GM19395 (cell line): ENCODE data around the gene SLC12A8.

Experiments used
- ATAC-seq: cut with Tn5 transposase; IDR thresholded peaks from one replicate; pipeline ENCODE4 v1.9.1; 2021; ENCODE audit warnings: mild to moderate bottlenecking, moderate library complexity; ENCODE audit not compliant: unreplicated experiment

Gene SLC12A8

DNA sequence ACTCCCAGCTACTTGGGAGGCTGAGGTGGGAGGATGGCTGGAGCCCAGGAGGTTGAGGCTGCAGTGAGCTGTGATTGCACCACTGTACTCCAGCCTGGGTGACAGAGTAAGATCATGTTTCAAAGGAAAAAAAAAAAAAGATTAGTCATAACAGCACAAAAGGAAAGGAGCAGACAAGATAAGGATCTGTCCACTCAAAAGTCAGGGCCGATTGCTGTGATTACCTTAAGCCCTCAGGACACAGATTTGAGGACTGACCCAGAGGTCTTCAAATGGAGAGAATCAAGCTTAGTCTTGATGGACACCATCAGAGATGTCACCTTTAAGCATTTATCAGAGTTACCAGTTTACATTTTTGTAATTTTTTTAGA lies 132.9 kb downstream of the SLC12A8 start:
- ATAC-seq, result no peak

DNA sequence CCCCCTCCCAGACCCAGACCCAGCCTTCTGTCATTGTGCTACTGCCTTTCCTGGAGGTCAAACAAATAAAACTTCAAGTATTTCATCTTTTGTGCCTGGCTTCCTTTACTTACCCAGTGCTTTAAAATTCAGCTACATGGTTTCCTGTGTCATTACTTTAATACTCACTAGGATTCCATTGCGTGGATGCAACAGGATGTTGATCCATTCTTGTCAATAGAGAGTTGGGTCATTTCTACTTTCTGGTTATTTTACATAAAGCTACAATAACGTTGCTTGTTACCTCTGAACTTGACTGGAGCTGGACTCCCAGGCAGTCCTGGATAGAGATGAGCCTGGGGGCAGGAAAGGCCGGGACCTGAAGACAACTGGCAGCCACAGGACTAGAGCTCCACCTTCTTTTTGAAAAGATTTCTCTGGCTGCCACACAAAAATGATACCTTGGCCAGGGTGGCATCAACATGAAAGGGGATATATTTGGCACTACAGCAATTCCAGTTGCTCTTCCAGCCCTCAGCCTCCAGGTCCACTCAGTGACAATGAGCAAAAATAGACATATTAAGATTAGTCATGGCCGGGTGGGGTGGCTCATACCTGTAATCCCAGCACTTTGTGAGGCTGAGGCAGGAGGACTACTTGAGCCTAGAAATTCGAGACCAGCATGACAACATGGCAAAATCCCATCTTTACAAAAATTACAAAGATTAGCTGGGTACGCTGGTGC lies 133.4 kb downstream of the SLC12A8 start:
- ATAC-seq, result no peak

DNA sequence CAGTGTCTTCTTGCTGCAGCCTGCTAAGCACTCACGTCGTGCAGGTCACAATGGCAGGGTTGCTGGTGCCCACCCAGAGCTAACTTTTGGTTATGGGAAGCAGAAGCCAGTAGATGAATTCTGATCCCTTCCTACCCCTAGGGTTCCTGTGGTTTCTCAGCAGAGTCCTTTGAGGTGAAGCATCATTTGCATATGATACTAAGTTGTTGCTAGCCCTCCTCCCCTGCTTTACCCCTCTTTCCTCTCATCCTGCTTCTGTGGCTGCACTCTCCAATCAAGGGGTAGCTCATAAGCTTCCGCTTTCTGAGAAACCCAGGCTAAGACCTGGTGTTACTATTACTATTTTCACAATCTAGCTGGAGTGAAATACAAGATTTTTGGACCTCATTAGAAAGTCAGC lies 134.7 kb downstream of the SLC12A8 start:
- ATAC-seq, result no peak

DNA sequence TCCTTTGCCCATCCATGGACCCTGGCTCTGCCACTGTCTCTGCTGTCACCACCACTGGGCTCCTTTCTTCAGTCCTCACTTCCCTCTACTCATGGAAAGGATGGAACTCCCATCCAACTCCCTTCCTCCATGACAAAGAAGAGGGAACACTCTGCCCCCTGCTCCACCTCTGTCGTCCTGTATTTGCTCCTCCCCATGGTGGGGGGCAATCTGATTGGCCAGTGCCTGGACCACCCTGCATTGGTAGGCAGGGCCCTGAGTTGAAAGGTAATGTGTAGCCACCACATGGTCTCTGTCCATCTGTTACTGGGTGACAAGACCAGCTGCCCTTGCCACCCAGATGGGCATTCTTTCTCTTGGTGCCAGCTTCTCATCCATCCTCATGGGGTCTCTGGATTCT lies 136.1 kb downstream of the SLC12A8 start:
- ATAC-seq, result no peak

DNA sequence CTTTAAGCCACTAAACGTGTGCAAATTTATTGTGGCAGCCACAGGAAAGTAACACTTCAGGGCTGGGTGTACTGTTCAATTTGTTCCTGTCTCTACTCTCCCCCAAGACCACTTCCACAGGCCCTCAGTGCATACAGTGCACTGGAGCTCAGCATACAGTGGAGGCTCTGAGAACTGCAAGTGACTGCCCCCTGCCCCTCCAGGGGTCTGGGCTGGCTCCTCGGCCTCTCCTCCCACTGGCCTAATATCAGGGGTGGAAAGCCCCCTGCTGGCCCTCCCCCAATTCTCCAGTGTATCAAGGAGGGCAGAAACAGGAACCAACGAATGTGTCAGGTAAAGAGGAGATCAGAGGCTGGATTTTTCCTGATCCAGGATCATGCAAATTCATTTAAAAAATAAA lies 136.8 kb downstream of the SLC12A8 start:
- ATAC-seq, result no peak

DNA sequence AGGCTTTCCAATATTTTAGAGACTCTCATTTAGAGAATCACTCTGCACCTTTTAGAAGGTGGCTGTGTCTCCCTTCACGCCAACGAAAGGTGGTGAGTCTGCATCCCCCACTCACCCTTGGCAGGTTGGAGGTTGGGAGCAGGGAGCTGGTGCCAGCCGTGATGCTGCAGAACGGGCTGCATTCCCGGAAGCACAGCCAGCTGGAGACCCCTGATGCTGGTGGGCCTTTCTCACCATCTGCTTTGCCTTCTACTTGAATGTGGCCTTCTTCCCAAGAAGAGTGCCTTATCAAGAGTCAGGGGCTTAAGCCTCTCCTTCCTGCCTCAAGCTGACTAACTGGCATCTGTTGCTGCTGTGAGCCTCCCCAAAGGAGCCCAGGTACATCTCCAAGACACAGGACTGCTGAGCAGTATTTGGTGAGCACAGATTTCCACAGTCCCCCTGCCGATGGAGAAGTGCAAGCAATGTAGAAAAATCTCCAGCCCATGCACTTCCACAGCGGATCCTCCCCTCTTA lies 139.1 kb downstream of the SLC12A8 start:
- no peak for ATAC-seq

DNA sequence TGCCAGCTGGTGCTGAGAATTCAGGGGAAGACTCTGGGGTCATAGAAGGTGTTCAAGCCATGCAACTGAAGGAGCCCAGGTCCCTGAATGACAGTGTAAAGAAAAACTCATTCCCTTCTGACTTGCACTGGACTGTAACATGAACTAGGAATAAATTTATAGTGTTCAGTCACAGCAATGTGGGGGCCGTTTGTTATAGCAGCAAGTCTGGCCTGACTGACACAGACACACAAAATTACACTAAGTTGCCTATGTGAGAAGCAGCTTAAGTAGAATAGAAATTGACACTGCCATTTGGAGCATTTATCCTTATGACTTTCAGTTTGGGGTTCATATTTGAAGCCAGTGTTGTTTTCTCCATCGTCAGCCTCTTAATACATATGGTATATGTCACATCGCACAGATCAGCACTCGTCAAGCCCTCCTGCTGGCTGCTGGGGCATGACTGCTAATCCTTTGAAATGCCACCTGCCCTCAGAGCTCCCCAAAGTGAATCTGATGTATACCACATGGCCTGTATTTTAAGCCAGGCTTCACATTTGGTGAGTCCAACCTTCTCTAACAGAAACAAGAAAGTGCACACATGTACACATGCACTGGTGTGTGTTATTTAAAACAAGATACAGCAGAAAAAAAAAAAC lies 139.7 kb downstream of the SLC12A8 start:
- ATAC-seq, result no peak

DNA sequence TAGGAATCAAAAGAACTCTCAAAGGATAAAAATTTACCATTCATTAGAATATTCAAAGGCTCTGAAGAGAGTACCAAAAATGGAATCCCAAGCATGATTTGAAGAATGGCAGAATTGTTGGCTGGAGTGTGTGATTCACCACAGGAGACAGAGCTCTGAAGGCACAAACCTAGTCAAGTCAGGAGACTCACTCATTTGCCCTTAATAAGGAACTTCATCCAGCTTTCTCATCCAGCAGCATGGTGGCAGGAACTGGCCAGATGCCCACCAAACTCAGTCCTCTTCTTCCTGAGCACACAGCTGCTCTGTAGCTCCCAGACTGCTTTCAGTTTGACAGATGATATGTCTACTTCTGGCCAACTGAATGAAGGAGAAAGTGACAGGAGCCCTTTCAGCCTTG lies 140.2 kb downstream of the SLC12A8 start:
- no peak for ATAC-seq

DNA sequence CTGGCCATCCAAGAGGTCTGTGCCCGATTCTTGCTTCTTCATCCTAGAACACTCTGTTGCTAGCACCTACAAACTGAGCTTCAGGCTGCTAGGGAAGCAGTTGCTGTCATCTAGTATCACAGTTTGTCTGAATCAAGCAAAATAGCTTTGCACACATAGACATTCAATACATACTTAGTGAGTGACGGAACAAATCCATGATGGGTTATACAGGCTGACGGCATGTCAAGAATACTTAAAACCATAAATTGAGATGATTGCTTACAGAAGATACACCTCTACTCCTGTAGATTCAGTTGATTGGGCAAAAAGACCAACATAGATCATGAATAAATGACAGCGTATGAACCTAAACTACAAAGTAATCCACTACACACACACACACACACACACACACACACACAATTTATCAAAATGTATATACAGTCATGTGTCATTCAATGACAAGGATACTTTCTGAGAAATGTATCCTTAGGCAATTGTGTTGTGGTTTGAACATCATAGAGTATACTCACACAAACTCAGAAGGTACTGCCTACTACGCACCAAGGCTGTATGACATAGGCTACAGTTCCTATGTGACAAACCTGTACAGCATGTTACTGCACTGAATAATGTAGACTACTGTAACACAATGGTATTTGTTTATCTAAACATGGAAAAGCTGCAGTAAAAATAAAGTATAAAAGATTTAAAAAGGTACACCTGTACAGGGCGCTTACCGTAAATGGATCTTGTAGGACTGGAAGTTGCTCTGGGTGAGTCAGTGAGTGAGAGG lies 142.4 kb downstream of the SLC12A8 start:
- no peak for ATAC-seq

DNA sequence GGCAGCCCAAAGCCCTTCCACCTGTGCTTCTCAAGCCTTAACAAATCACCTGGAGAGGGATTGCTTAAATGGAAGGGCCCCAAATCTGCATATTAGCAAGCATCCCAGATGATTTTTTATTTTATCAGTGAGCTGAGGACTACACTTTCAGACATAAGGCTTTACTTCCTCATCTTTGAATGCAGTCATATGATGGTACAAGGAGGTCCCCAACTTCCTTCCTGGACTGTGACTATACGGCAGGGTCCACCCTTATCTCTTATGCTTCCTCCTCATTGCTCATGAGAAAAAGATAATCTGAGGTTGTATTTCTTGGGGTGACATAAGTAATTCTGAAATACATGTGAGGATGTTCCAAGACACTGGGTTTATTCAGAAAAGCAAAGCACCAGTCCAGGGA lies 143.1 kb downstream of the SLC12A8 start:
- no peak for ATAC-seq

DNA sequence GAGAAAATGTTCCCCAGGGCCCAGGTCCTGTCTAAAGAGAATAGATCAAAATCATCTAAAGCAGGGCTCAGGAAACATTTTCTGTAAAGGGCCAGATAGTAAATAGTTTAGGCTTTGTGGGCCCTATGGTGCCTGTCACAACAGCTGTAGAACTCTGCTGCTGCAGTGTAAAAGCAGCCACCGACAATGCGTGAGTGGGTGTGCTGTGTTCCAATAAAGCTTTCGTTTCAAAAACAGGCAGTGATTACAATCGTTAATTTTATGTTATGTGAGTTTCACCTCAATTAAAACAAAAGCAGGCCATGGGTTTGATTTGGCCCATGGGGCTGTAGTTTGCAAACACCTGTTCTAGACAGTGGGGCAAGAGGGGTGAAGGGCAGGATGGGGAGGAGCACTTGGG lies 144.3 kb downstream of the SLC12A8 start:
- no peak for ATAC-seq

DNA sequence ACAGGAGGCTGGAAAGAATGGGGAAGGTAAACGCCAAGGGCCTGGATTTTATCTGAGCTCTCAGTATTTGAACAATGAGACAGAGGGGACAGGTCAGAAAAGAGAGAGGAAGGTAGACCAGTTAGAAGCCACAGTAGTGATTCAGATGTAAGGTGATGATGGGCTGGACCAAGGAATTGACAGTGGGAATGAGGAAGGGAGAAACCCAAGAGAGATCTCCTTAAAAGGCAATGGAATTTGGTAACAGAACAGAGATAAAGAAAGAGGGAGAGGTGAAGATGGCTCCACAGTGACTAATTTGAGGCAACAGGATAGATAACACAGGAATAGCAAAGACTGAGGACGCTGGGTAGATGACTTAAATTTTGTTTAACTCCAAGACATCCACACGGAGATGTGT lies 145.3 kb downstream of the SLC12A8 start:
- no peak for ATAC-seq

DNA sequence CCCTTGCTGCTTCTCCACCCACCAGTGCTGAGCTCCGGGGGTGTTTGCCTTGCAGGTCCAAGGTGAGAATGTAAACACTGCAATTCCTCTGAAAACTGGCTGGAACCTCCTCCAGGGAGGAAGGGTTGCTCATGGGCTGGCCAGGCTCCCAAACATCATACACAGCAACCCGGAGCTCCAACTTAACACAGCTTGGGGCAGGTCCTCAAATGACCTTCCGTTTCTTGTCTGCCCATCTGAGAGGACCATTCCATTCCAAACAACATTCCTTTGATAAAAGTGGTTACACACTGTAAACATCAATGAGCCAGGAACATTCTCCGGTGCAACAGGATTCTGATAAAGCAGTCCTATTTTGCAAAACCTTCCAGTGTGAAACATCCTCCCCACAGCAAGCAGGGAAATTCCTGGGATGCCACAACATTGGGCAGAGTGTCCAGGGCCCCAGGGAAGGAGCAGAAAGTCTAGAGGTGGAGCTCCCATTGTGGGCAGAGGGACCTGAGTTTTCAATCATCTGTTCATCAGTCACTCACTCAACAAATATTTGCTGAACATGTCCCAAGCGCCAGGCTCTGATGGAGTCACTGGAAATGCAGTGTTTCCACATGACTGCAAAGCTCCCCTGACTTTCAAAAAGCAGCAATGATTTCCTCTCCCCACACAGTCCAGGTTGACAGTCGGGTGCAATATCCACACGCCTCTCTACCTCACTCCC lies 149.5 kb downstream of the SLC12A8 start:
- no peak for ATAC-seq

DNA sequence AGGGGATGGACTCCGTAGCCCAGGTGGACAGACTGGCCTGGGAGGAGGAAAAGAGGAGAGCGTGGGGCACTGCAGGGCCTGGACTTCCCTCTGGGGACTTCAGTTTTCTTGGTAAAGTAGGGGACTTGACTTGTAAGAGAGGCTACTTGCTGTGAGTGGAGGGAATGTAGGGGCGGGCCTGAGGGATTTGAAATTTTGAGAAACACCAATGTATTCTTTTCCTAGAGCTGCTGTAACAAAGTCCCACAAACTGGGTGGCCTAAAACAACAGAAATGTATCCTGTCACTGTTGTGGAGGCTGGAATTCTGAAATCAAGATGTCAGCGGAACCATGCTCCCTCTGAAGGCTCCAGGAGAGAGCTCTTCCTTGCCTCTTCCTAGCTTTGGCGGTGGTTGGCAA lies 150.9 kb downstream of the SLC12A8 start:
- no peak for ATAC-seq

DNA sequence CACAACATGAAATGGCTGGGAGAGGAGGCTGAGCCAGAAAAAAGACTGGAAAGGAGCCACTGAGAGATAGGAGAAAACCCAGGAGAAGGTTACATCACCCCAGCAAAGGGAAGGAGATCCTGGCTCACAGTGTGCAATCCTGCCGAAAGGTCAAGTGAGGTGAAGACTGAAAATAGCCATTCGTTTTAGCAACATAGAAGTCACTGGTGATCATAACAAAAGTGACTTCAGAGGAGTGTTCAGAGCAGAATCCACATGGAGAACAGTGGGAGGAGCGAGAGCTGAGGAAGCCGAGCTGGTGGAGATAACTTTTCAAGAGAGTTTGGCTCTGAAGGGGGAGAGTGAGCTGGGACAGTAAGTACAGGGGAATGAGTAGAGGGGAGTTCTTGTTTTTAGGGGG lies 151.4 kb downstream of the SLC12A8 start:
- no peak for ATAC-seq

DNA sequence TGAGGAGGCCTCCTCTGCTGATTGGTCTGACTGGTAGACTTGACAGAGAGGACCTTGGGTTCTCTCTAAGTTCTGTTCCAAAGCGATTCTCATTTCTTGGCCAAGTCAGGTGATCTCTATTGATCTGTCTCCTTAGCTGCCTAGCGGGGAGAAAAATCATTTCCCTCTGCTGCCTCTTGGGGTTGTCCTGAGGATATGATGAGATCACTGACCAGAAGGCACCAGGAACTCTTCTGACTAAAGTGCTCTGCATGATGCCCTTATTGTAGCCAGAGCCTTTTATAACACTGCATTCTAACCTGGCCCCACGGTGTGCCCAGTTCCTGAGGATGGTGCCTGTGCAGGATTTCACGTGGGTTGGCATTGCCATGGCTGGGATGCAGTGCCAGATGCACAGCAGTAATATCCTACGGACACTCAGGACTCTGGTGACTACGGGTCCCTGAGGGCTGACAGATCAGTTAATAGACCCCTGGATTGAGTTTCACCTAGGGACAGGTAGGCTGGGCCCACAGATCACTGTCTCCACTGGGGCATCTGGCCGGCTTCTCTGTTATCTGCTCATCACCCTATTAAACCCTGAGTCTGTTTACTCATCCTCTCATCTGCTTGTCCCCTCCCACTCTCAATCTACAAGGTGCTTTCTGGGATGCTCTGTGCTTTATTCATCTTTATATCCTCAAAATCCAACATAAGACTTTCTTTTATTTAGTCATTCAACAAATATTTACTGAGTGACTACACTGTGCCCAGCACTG lies 152.9 kb downstream of the SLC12A8 start:
- no peak for ATAC-seq

DNA sequence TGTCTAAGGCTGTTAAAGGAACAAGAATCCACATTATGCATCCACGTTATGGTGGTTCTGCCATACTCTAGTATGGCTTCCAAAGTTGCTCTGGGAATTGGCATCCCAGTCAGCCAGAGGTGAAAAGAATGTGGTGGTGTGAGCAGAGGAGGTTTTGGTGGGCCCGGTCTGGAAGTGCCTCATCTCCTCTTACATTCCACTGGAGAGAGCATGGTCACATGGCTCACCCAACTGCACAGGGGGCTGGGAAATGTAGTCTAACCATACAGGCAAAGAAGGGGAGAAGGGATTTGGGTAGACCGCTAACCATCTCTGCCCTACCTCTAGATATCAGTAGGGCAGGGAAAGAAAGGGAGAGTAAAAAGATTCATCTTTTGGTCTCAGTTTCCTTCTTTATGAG lies 153.6 kb downstream of the SLC12A8 start:
- no peak for ATAC-seq

DNA sequence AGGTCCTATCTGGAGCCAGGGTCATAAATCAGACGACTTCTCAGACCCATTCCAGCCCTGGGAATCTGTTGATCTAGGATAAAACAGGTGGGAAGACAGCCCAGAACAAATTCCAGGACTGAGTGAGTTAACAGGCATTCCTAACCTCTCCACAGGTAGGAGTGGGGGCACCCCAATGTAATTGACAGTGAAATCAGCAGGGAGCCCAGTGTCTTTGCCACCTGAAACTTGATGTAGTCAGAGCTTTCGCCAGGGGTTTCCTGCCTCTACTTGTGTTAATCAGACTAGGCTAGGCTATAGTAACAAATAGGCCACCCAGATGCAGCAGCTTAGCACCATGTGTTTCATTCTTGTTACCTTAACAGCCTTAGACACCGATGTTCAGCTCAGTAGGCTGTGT lies 154.0 kb downstream of the SLC12A8 start:
- no peak for ATAC-seq

DNA sequence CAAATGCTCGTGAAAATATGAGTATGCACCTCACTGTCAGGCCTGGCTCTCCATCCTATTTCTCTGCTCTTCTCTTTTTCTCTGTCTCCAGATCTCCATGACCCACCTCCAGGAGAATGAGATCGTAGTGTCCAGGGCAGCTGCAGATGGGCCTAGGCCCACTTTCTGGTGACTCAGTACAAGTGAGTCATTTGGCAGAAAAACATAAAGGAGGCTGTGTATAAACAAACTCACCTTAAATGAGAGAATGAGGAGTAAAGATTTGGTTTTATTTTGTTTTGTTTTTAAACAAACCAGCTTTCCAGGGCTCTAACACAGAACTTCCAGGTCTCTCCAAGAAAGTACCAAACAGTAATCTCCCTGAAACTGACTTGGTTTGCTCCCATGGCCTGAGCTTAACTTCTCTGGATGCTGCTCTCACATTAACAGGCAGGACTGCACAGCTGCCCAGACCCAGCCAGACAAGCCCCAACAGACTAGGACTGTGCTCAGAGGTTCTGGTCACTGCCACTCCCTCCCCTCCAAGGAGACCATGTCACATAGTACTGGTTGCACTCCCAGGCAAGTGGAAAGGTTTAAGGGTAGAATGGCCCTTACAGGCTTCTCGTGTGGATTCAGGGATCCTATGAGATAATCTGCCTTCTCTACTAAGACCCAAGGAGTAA lies 155.2 kb downstream of the SLC12A8 start:
- no peak for ATAC-seq
